GM10266 (cell line): ENCODE results near the gene CALML3.

Source experiments
- DNase-seq: peaks from one replicate; pipeline ENCODE4 v3.0.0; 2012; ENCODE audit errors: extremely low spot score
- TF ChIP-seq, protein P1 (sequence below): IDR thresholded peaks from 2 replicates; pipeline ENCODE4 v1.5.1; 2012; ENCODE audit warnings: mild to moderate bottlenecking, low read depth; ENCODE audit not compliant: control insufficient read depth, insufficient read depth; ENCODE audit errors: missing control alignments

The CALML3 gene

DNA sequence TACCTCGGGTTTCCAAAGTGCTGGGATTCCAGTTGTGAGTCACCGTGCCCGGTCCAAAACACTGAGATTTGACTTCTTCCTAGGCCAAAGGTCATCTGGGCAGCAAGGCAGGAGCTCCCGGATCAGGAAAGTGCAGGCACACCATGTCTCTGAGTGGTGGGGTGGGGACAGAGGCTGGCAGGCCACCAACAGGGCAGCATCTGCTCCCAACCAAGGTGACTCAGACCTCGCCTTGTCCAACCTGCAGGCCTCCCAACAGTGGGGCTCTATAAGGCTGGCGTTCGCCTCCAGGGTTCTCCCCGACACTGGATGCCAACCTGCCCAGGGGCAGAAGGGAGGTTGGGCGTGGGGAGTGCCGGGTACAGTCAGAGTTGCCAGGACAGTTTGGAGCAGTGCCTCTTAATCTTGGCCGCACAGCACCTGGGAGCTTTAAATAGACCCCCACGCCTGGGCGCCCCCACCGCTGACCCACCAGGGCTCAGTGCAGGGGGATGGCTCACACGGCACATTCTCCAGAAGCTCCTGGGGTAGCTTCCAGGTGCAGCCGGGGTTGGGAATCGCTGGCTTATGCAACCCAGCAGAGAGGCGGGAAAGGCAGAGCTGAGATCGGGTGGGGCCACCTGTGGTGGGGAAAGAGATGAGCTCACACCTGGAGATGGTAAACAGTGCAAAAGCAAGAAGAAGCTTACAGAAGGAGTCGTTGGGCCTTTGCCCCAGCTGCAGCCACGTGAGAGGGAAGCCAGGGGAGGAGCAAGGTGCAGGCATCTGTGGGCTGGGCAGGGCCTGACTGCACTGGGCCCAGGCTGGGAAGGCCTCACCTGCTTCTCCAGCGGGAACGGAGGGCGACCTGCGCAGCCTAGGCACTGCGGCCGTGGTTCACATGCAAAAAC lies 36.2 kb upstream of the CALML3 start:
- no peak for DNase-seq
- TF ChIP-seq, protein P1, sequence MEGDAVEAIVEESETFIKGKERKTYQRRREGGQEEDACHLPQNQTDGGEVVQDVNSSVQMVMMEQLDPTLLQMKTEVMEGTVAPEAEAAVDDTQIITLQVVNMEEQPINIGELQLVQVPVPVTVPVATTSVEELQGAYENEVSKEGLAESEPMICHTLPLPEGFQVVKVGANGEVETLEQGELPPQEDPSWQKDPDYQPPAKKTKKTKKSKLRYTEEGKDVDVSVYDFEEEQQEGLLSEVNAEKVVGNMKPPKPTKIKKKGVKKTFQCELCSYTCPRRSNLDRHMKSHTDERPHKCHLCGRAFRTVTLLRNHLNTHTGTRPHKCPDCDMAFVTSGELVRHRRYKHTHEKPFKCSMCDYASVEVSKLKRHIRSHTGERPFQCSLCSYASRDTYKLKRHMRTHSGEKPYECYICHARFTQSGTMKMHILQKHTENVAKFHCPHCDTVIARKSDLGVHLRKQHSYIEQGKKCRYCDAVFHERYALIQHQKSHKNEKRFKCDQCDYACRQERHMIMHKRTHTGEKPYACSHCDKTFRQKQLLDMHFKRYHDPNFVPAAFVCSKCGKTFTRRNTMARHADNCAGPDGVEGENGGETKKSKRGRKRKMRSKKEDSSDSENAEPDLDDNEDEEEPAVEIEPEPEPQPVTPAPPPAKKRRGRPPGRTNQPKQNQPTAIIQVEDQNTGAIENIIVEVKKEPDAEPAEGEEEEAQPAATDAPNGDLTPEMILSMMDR, result no peak

DNA sequence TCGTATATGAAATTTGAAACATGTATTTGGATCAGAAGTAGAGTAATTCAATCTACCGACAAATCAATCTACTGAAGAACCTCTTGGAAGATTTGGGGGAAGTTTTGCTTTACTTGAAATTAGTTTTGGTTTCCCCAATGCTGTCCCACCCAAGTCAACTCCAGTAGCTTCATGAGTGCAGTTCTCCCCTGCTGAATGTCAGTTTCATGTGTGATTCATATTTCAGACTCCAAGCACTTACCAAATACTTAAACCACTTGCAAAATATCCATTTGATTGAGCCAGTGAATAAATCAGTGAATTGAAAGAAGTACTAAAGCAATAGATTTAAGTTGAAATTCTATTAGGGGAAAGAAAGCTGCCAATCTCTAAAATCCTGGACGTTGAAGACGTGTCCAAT lies 34.7 kb upstream of the CALML3 start:
- no peak for DNase-seq
- TF ChIP-seq, protein P1, result no peak

DNA sequence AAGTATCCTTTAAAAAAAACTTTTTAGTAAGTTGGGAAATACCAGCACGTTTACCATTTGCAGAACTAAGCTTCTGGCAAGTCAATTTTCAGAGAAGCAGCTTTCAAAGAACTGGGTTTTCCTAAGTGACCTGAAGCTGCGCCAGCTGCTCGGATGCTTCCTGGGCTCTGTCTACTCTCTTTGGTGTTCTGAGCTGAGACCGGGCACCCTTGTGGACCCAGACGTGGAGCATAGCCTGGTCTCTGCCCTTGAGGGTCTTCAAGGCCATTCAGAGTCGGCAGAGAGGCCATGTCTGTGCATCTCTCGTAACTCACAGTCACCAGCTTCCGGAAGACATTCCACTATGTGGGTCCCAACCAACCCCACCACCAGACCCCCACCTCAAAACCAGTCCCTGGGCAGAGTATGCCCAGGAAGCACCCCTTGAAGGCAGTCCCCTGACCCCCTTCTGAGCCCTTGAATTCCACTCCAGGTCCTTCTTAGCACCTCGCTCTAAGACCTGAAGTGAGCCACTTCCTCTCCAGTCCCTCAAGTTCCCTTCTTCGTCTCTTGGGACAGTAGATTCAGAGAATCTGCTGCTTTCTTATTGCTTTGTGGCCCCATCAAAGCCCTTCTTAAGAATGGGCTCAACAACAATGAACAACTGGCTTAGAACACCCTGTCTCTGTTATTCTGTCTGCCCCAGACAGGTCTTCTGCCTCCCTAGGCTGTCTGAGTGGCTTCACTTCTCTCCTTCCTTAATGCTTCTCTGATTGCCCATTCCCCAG lies 33.9 kb upstream of the CALML3 start:
- no peak for DNase-seq
- TF ChIP-seq, protein P1, result no peak

DNA sequence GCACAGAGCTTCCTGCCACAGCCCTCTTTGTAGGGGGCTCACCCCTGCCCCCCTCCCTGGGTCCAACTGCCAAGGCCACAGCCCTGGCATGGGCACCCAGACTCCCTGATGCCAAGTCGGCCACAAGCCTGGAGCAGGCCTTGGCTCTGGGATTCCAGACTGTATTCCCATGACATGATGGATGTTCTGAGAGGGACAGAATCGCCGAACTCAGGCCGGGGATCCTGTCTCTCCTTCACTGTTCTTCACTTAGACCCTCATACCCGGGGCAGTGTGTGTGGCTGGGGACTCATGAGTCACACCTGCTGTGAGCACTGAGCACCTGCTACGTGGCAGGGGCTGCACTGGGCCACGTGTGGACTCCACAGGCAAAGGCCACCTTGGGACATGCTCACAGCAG lies 33.3 kb upstream of the CALML3 start:
- DNase-seq, result no peak
- TF ChIP-seq, protein P1, result no peak

DNA sequence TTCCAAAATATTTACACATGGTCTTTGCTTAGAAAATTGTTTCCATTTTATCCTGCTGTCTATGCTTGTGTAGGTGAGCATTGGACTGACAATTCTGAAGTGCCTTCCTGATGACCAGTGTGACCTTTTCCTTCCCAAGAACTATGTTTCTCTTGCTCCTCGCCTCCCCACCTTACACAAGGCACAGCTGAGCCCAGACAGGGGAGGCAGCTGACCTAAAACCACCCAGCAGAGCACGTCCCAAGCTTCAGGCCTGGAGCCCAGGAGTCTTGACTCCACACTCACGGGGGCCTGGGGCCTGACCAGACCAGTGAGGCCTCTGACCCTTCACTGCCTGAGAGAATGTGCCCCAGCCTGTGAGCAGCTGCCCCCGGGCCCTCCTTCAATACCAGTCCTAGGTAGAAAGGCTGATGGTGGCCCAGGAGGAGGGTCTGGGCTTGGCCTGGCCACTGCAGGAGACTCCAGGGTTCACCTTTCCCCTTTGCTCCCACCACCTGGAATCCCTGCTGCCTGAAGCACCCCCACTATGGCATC lies 32.4 kb upstream of the CALML3 start:
- TF ChIP-seq, protein P1, result no peak
- DNase-seq, result no peak

DNA sequence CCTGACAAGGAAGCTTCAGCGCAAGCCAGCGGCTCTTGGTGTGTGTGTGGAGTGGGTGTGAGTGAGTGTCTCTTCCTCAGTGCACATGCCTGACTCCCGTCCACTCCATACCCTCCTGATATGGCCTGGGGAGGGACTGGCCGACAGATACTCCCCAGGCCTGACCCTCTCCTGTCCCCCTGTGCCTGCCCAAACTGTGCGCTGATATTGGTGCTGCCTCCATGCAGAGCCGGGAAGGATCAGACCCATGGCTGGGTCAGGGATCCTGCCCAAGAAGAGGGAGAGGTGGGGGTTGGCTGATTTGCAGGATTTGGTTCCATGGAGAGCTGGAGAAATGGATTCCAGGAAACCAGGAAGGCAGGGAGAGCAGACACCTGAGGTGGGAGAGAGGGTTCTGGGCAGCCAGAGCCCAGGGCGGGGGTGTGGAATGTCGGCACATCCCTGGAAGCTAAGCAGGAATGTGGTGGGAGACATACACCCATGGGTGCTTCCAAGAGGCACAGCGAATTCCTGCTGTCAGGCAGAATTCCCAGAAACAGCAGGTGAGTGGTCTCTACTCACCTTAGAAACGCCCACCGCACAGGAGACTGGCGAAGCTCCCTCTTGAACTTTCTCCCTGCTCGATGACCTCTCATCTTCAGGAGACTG lies 31.7 kb upstream of the CALML3 start:
- no peak for DNase-seq
- TF ChIP-seq, protein P1, result no peak
